Prostate gland (tissue), 2 donors: ENCODE results near the gene KDM6A. TPM values are rescaled to one million over a fixed set of nuclear protein-coding genes. Genes with fewer than 3 reads are reported as not detected.
"Not testable (repeated sequence)": the region's sequence is repeated elsewhere in the genome, so short reads cannot be mapped to it uniquely, and the experiment has no call there.

Experiments used
- DNase-seq: peaks from one replicate; pipeline ENCODE4 v3.0.0-alpha.2; 2019; ENCODE audit warnings: low spot score
- H3K27ac ChIP-seq, 2 donors: fragments of 200-600 bp; sonication (generic); 2 replicates each; pipeline ENCODE4 v1.5.1; 2017 to 2019
- H3K27me3 ChIP-seq: fragments of 200-600 bp; sonication (generic); replicated peaks from 2 replicates; pipeline ENCODE4 v1.5.1; 2019; ENCODE audit not compliant: insufficient read depth
- H3K36me3 ChIP-seq, 2 donors: fragments of 200-600 bp; sonication (generic); 1 replicate in 1 of 2; 2 replicates in 1 of 2; pipeline versions ENCODE4 v1.5.1 to v1.8.1; 2017 to 2019
- H3K4me1 ChIP-seq: fragments of 200-600 bp; sonication (generic); replicated peaks from 2 replicates; pipeline ENCODE4 v1.5.1; 2019
- H3K4me3 ChIP-seq, 2 donors: fragments of 200-600 bp; sonication (generic); 2 replicates each; pipeline ENCODE4 v1.5.1; 2017 to 2019
- H3K9me3 ChIP-seq: fragments of 200-600 bp; sonication (generic); 2 replicates; pipeline ENCODE4 v1.5.1; 2017
- CTCF ChIP-seq, 4 experiments: fragments of 200-600 bp in 2 of 4; fragments of 450-650 bp in 2 of 4; sonication (generic) in 2 of 4; IDR thresholded peaks; 1 replicate in 3 of 4; 2 replicates in 1 of 4; pipeline ENCODE4 v1.5.1; 2016 to 2019; ENCODE audit warnings: antibody characterized with exemption in 4 of 4, mild to moderate bottlenecking in 2 of 4, moderate library complexity in 2 of 4
- POLR2A ChIP-seq: fragments of 450-650 bp; IDR thresholded peaks from one replicate; pipeline ENCODE4 v1.6.1; 2016; ENCODE audit warnings: antibody characterized with exemption, mild to moderate bottlenecking
- POLR2AphosphoS5 ChIP-seq: sonication (generic); formaldehyde crosslinking; IDR thresholded peaks from one replicate; pipeline ENCODE4 v1.6.1; 2017; ENCODE audit warnings: antibody characterized with exemption
- WGBS: methylation state at CpG from one replicate; pipeline ENCODE4 v1.1.5; 2018; 5-methylcytosine and 5-hydroxymethylcytosine counted together
- intact Hi-C: fragments of 100-400 bp; cut with DNase I; formaldehyde crosslinking; loops from one replicate; pipeline ENCODE4 v1.14.2; 2022
- total RNA-seq, 2 donors: library from RNA; depleted of rRNA; stranded (reverse); fragments of >200 nt; gene quantifications; one replicate each; pipeline ENCODE4 v1.1.0, GENCODE V29; 2016

The KDM6A gene
- total RNA-seq, 2 donors from 2014 or later, result 30.1 to 45.1 TPM

- TF ChIP-seq CTCF (IDR thresholded peaks at IDR 0.05), result no peak
- TF ChIP-seq POLR2A, result no peak
- no peak for TF ChIP-seq POLR2AphosphoS5
- Histone ChIP-seq H3K4me1 (no peaks in the 10 kb centered on the region), H3K9me3 (no peaks in the 10 kb centered on the region), H3K36me3 (no peaks in the 10 kb centered on the region), H3K27me3 (no peaks in the 10 kb centered on the region), H3K27ac (no peak overlapping the region), H3K4me3 (no peak overlapping the region)
- intact Hi-C loops, result no loop called here
- DNase-seq, result no peak
These were observed 9.6 kb downstream of the KDM6A start for GRCh38 chrX:44882635-44883034.

DNA sequence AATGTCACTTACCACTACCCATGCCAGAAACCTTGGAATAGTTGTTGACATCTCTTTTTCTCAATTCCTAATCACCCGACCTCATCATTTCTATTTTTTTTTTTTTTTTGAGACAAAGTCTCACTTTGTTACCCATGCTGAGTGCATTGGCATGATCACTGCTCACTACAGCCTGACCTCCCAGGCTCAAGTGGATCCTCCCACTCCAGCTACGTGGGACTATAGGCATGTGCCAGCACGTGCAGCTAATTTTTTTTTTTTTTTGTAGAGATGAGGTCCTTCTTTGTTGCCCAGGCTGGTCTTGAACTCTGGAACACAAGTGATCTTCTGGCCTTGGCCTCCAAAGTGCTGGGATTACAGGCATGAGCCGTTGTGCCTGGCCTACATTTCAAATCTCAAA is 12.0 kb downstream of the KDM6A start:
- Histone ChIP-seq H3K9me3 (no peaks in the 10 kb centered on the region), H3K27ac (no peak overlapping the region), H3K4me1 (no peaks in the 10 kb centered on the region), H3K36me3 (no peaks in the 10 kb centered on the region), H3K4me3 (no peak overlapping the region), H3K27me3 (no peaks in the 10 kb centered on the region)
- DNase-seq, result no peak
- intact Hi-C loops, result no loop called here
- TF ChIP-seq POLR2AphosphoS5, result no peak
- no peak for TF ChIP-seq CTCF (IDR thresholded peaks at IDR 0.05)
- TF ChIP-seq POLR2A, result no peak
- 27% methylated on average over 4 of the region's 4 CpGs for WGBS

DNA sequence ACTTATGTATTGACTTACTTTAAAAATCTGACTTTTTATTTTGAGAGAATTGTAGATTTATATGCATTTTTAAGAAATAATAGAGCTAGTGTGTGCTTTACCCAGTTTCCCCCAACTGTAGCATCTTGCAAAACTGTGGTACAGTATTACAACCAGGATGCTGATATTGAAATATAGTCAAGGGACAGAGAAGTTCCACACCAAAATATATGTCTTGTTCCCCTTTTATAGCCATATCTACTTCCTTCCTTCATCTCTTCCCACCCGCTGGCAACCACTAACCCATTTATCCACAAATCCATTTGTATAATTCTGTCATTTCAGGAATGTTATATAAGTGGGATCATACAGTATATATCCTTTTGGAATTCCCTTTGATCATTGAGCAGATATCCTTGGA is 16.8 kb downstream of the KDM6A start:
- no peak for DNase-seq
- H3K4me1 ChIP-seq, result no peaks in the 10 kb centered on the region
- intact Hi-C loops, result no loop called here
- H3K36me3 ChIP-seq, result no peaks in the 10 kb centered on the region
- H3K27me3 ChIP-seq, result no peaks in the 10 kb centered on the region
- H3K9me3 ChIP-seq, result no peaks in the 10 kb centered on the region
- H3K27ac ChIP-seq, result no peak overlapping the region
- TF ChIP-seq POLR2A (no peak), CTCF (IDR thresholded peaks at IDR 0.05) (no peak), POLR2AphosphoS5 (no peak)
- H3K4me3 ChIP-seq, result no peak overlapping the region
- WGBS, result 100% methylated on average over 1 of the region's 1 CpG

GRCh38 chrX:44890247-44890646 is 17.3 kb downstream of the KDM6A start:
- 47% methylated on average over 3 of the region's 3 CpGs for WGBS
- Histone ChIP-seq H3K27ac (no peak overlapping the region), H3K36me3 (no peaks in the 10 kb centered on the region), H3K27me3 (no peaks in the 10 kb centered on the region), H3K4me3 (no peak overlapping the region), H3K4me1 (no peaks in the 10 kb centered on the region), H3K9me3 (no peaks in the 10 kb centered on the region)
- intact Hi-C loops, result no loop called here
- DNase-seq, result no peak
- TF ChIP-seq POLR2A (no peak), POLR2AphosphoS5 (no peak), CTCF (IDR thresholded peaks at IDR 0.05) (no peak)

DNA sequence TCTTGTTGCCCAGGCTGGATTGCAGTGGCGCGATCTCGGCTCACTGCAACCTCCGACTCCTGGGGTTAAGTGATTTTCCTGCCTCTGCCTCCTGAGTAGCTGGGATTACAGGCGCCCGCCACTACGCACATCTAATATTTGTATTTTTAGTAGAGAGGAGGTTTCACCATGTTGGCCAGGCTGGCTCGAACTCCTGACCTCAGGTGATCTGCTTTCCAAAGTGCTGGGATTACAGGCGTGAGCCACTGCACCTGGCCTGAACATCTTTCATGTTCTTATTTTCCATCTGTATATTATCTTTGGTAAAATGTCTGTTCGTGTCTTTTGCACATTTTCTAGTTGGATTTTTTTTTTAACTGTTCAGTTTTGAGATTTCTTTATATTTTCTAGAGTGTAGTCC is 17.7 kb downstream of the KDM6A start:
- H3K4me3 ChIP-seq, H3K27me3 ChIP-seq, H3K27ac ChIP-seq, H3K9me3 ChIP-seq, DNase-seq, H3K36me3 ChIP-seq, intact Hi-C loops, H3K4me1 ChIP-seq: not testable (repeated sequence)
- WGBS, result 94% methylated on average over 8 of the region's 10 CpGs
